Stimulated activated CD8-positive, alpha-beta memory T cell treated with anti-CD3 and anti-CD28 coated beads, Interleukin-15, amount 100 ng/mL, for 48 hours (primary cell): ENCODE measurements around the gene FABP2.
"Not testable (repeated sequence)": the region's sequence is repeated elsewhere in the genome, so short reads cannot be mapped to it uniquely, and the experiment has no call there.

ENCODE experiments used
- DNase-seq, 2 donors: peaks; one replicate each; pipeline ENCODE4 v3.0.0-alpha.2; 2020; ENCODE audit warnings: low read depth in 2 of 2

Gene FABP2

GRCh38 chr4:119321921-119322687 lies at the start of gene FABP2:
Gene FABP2, minus strand, starts transcription at chr4:119322138. Its CDS starts 36 bp downstream, at chr4:119322102.
- DNase-seq: no peak

GRCh38 chr4:119370951-119371683 lies 49.2 kb upstream of the FABP2 start:
- DNase-seq: not testable (repeated sequence)

GRCh38 chr4:119370392-119370791 lies 48.5 kb upstream of the FABP2 start:
- DNase-seq: peak; percentile 32 to 38

- not testable (repeated sequence) for DNase-seq
These were observed 44.9 kb upstream of the FABP2 start for GRCh38 chr4:119366802-119367201.

- DNase-seq: not testable (repeated sequence)
These were observed 42.3 kb upstream of the FABP2 start for GRCh38 chr4:119364203-119364602.

- not testable (repeated sequence) for DNase-seq
These were observed 41.4 kb upstream of the FABP2 start for GRCh38 chr4:119363372-119363771.

GRCh38 chr4:119362413-119362812 lies 40.5 kb upstream of the FABP2 start:
- DNase-seq: not testable (repeated sequence)

GRCh38 chr4:119359873-119360272 lies 37.9 kb upstream of the FABP2 start:
- not testable (repeated sequence) for DNase-seq

GRCh38 chr4:119356796-119357195 lies 34.9 kb upstream of the FABP2 start:
- DNase-seq: not testable (repeated sequence)

- not testable (repeated sequence) for DNase-seq
These were observed 34.1 kb upstream of the FABP2 start for GRCh38 chr4:119356041-119356440.

GRCh38 chr4:119353364-119353763 lies 31.4 kb upstream of the FABP2 start:
- DNase-seq: not testable (repeated sequence)

GRCh38 chr4:119348169-119348568 lies 26.2 kb upstream of the FABP2 start:
- DNase-seq: not testable (repeated sequence)

- not testable (repeated sequence) for DNase-seq
These were observed 21.4 kb upstream of the FABP2 start for GRCh38 chr4:119343293-119343692.

GRCh38 chr4:119339895-119340294 lies 18.0 kb upstream of the FABP2 start:
- DNase-seq: not testable (repeated sequence)

- no peak for DNase-seq
These were observed 15.1 kb upstream of the FABP2 start for GRCh38 chr4:119337010-119337409.

- not testable (repeated sequence) for DNase-seq
These were observed 14.5 kb upstream of the FABP2 start for GRCh38 chr4:119336332-119336979.

- no peak for DNase-seq
These were observed 8.1 kb upstream of the FABP2 start for GRCh38 chr4:119329835-119330620.

GRCh38 chr4:119328695-119329094 lies 6.8 kb upstream of the FABP2 start:
- DNase-seq: no peak

GRCh38 chr4:119317990-119318389 lies 3.9 kb downstream of the FABP2 start:
- DNase-seq: no peak

- no peak for DNase-seq
These were observed 6.9 kb downstream of the FABP2 start for GRCh38 chr4:119315036-119315435.

GRCh38 chr4:119314356-119314755 lies 7.6 kb downstream of the FABP2 start:
- no peak for DNase-seq

- DNase-seq: no peak
These were observed 8.7 kb downstream of the FABP2 start for GRCh38 chr4:119313237-119313636.
